Endothelial cell of umbilical vein (primary cell): ENCODE results near the gene FNDC4. TPM values are rescaled to one million over a fixed set of nuclear protein-coding genes. Genes with fewer than 3 reads are reported as not detected.

Source experiments
- BruUV-seq: library from RNA; stranded (reverse); fragments of 400-500 nt; replicated peaks from 2 replicates; lab custom pipeline; 2021; lab: Mats Ljungman, UMichigan
- CTCF ChIA-PET: fragments of 300-600, 350-600 bp; sonication (Branson Sonifier 250); formaldehyde crosslinking; loops from one replicate; lab custom pipeline; 2021; ENCODE audit warnings: antibody characterized with exemption, inconsistent platforms; lab: Charles Lee
- POLR2A ChIA-PET: fragments of 300-600, 350-600 bp; sonication (Branson Sonifier 250); formaldehyde crosslinking; loops from one replicate; lab custom pipeline; 2021; ENCODE audit warnings: antibody characterized with exemption, inconsistent platforms; lab: Charles Lee
- DNase-seq: peaks from one replicate; pipeline ENCODE4 v3.0.0-alpha.2; 2011; ENCODE audit warnings: low read depth, low spot score
- FAIRE-seq: peaks from 2 replicates; lab custom pipeline; 2011; peaks lifted over from hg19 to GRCh38; lab: Jason Lieb, UNC
- H2AFZ ChIP-seq: 2 replicates; pipeline ENCODE4 v1.6.0; 2012; ENCODE audit warnings: low read depth, low read length, control low read depth, inconsistent platforms
- H3K27ac ChIP-seq: 2 replicates; pipeline ENCODE4 v1.5.1; 2011; ENCODE audit warnings: low read depth, mild to moderate bottlenecking, control low read depth, low read length, moderate library complexity; ENCODE audit not compliant: insufficient read depth
- H3K27me3 ChIP-seq, 2 experiments: 2 replicates each; pipeline versions ENCODE4 v1.6.0 to v1.6.1; 2011; ENCODE audit warnings: low read length in 2 of 2, mixed read lengths in 1 of 2; ENCODE audit not compliant: control insufficient read depth in 2 of 2, insufficient read depth in 2 of 2
- H3K36me3 ChIP-seq, 2 experiments: 2 replicates in 1 of 2; 3 replicates in 1 of 2; pipeline ENCODE4 v1.5.1; 2011; ENCODE audit warnings: low read length in 2 of 2, mild to moderate bottlenecking in 1 of 2, moderate library complexity in 1 of 2; ENCODE audit not compliant: control insufficient read depth in 2 of 2, insufficient read depth in 2 of 2; ENCODE audit errors: extremely low read depth in 1 of 2
- H3K4me1 ChIP-seq: 3 replicates; pipeline ENCODE4 v1.5.1; 2011; ENCODE audit warnings: mild to moderate bottlenecking, low read length; ENCODE audit not compliant: control insufficient read depth, insufficient read depth; ENCODE audit errors: extremely low read depth
- H3K4me2 ChIP-seq: 2 replicates; pipeline ENCODE4 v1.6.1; 2011; ENCODE audit warnings: low read length, control low read depth, mixed read lengths; ENCODE audit not compliant: insufficient read depth
- H3K4me3 ChIP-seq, 3 experiments: fragments of 200-600 bp in 1 of 3; sonication (generic), shearing (Covaris generic) in 1 of 3; replicated peaks in 1 of 3; 2 replicates each; pipeline ENCODE4 v1.5.1; 2011 to 2016; ENCODE audit warnings: control low read depth in 3 of 3, low read length in 3 of 3, mild to moderate bottlenecking in 2 of 3, inconsistent platforms in 1 of 3, low read depth in 1 of 3, moderate library complexity in 1 of 3; ENCODE audit not compliant: insufficient read depth in 1 of 3
- H3K79me2 ChIP-seq: 2 replicates; pipeline ENCODE4 v1.6.0; 2012; ENCODE audit warnings: low read length, inconsistent platforms; ENCODE audit not compliant: control insufficient read depth, insufficient read depth
- H3K9ac ChIP-seq: replicated peaks from 2 replicates; pipeline ENCODE3; 2011; ENCODE audit warnings: low read length, control low read depth; ENCODE audit not compliant: insufficient read depth; ENCODE audit errors: extremely low read depth
- H3K9me1 ChIP-seq: replicated peaks from 3 replicates; pipeline ENCODE4 v1.6.0; 2011; ENCODE audit warnings: mild to moderate bottlenecking, low read length; ENCODE audit not compliant: control insufficient read depth, insufficient read depth; ENCODE audit errors: extremely low read depth
- H3K9me3 ChIP-seq: replicated peaks from 2 replicates; pipeline ENCODE4 v1.5.1; 2012; ENCODE audit warnings: low read length, inconsistent platforms; ENCODE audit not compliant: control insufficient read depth, insufficient read depth
- H4K20me1 ChIP-seq: replicated peaks from 2 replicates; pipeline ENCODE3; 2011; ENCODE audit warnings: mild to moderate bottlenecking, low read length; ENCODE audit not compliant: control insufficient read depth, insufficient read depth; ENCODE audit errors: extremely low read depth
- EZH2 ChIP-seq: IDR thresholded peaks from 2 replicates; pipeline ENCODE4 v1.6.1; 2012; ENCODE audit warnings: borderline replicate concordance, low read depth, mild to moderate bottlenecking, moderate library complexity, low read length, inconsistent platforms; ENCODE audit not compliant: severe bottlenecking
- FOS ChIP-seq: IDR thresholded peaks from 2 replicates; pipeline ENCODE4 v1.6.1; 2011; ENCODE audit warnings: mild to moderate bottlenecking, low read length, moderate library complexity, borderline replicate concordance; ENCODE audit not compliant: insufficient read depth
- GATA2 ChIP-seq: IDR thresholded peaks from 2 replicates; pipeline ENCODE4 v1.7.0; 2011; ENCODE audit warnings: low read depth, mild to moderate bottlenecking, moderate library complexity, mixed read lengths, low read length; ENCODE audit not compliant: insufficient read length, insufficient read depth
- JUN ChIP-seq: IDR thresholded peaks from 2 replicates; pipeline ENCODE4 v1.6.1; 2011; ENCODE audit warnings: borderline replicate concordance, low read depth; ENCODE audit not compliant: insufficient read length, insufficient read depth
- MYC ChIP-seq: IDR thresholded peaks from one replicate; pipeline ENCODE4 v1.6.1; 2011; ENCODE audit warnings: mild to moderate bottlenecking, low read depth, low read length
- POLR2A ChIP-seq: IDR thresholded peaks from 2 replicates; pipeline ENCODE4 v1.6.1; 2012; ENCODE audit warnings: low read depth, mild to moderate bottlenecking, control low read depth, low read length
- POLR2AphosphoS5 ChIP-seq: IDR thresholded peaks from 2 replicates; pipeline ENCODE4 v1.6.1; 2012; ENCODE audit warnings: low read depth, mild to moderate bottlenecking, control low read depth, low read length, moderate library complexity; ENCODE audit not compliant: insufficient read depth
- dilution Hi-C: fragments of 300-500 bp; cut with MboI; formaldehyde crosslinking; loops from one replicate; pipeline ENCODE4 v1.15.0; 2019; ENCODE audit warnings: low sequenced_read_pairs; ENCODE audit not compliant: extremely low pct_ligation_motif_present
- intact Hi-C: fragments of 100-400 bp; cut with micrococcal nuclease; formaldehyde crosslinking; loops from one replicate; pipeline ENCODE4 v1.10.0; 2022
- polyA plus RNA-seq, 4 experiments: library from polyadenylated mRNA; depleted of rRNA in 3 of 4; stranded (reverse) in 3 of 4; unstranded in 1 of 4; fragments of >200 nt; gene quantifications; 2 replicates each; pipeline versions ENCODE4 v1.2.1 to v1.2.3, GENCODE V29; 2011 to 2012; ENCODE audit warnings: missing spikeins in 1 of 4
- total RNA-seq: library from RNA; stranded (reverse); gene quantifications from 2 replicates; pipeline ENCODE4 v1.2.3, GENCODE V29; 2021
- TF ChIP-seq, protein P1 (sequence below), 2 donors: IDR thresholded peaks; 1 replicate in 1 of 2; 2 replicates in 1 of 2; pipeline ENCODE4 v1.5.1; 2011; ENCODE audit warnings: low read length in 2 of 2, mild to moderate bottlenecking in 2 of 2, moderate library complexity in 2 of 2, control low read depth in 1 of 2, inconsistent platforms in 1 of 2, low read depth in 1 of 2; ENCODE audit not compliant: insufficient read depth in 1 of 2; ENCODE audit errors: extremely low read depth in 1 of 2
- TF ChIP-seq, protein P2 (sequence below): IDR thresholded peaks from 2 replicates; pipeline ENCODE4 v1.6.1; 2011; ENCODE audit not compliant: insufficient read depth, insufficient read length

The FNDC4 gene
- total and polyA plus RNA-seq, 2 donors (not counting 3 experiments of a cell fraction or from before 2014, with no cell fraction given), result 15.5 to 19.0 TPM

GRCh38 chr2:27493948-27494283 lies 1.1 kb downstream of the FNDC4 start:
- Histone ChIP-seq H3K9ac (no peak overlapping the region), H3K9me3 (no peaks in the 10 kb centered on the region), H4K20me1 (no peaks in the 10 kb centered on the region), H3K4me3 (no peak overlapping the region), H3K4me1 (peaks cover 24% of the 10 kb centered on the region), H3K27ac (no peak overlapping the region), H3K9me1 (no peaks in the 10 kb centered on the region), H3K4me2 (peak overlapping the region; percentile 94), H3K27me3 (no peaks in the 10 kb centered on the region), H2AFZ (no peak overlapping the region), H3K79me2 (no peaks in the 10 kb centered on the region), H3K36me3 (peaks cover 0 to 4% of the 10 kb centered on the region in 2 experiments)
- POLR2A ChIA-PET, result no interaction called here
- CTCF ChIA-PET, result interaction anchor here (3.6 kb wide), 1 partner anchor 190 kb away, joined by 11 read pairs; no protein-coding TSS in a partner anchor
- intact Hi-C loops, result loop anchor here (1.0 to 2.0 kb wide), 2 partner anchors 73 to 89 kb away; partner anchors contain the start of gene ZNF512
- no peak for TF ChIP-seq MYC
- TF ChIP-seq FOS, result no peak
- FAIRE-seq (no peak), DNase-seq (no peak)
- dilution Hi-C loops, result no loop called here
- TSS peak; percentile 33 for BruUV-seq

GRCh38 chr2:27492557-27492956 lies 2.4 kb downstream of the FNDC4 start:
- POLR2A ChIA-PET, result no interaction called here
- no peak for FAIRE-seq

More at GRCh38 chr2:27492557-27492956, 2.4 kb downstream of the FNDC4 start:
- Histone ChIP-seq H3K9ac (no peak overlapping the region), H3K79me2 (no peaks in the 10 kb centered on the region), H3K4me3 (no peak overlapping the region), H3K4me2 (no peak overlapping the region), H3K9me3 (no peaks in the 10 kb centered on the region), H3K4me1 (peaks cover 25% of the 10 kb centered on the region), H2AFZ (no peak overlapping the region), H4K20me1 (no peaks in the 10 kb centered on the region), H3K36me3 (peaks cover 0 to 4% of the 10 kb centered on the region in 2 experiments), H3K27ac (no peak overlapping the region), H3K27me3 (no peaks in the 10 kb centered on the region), H3K9me1 (no peaks in the 10 kb centered on the region)
- CTCF ChIA-PET, result interaction anchor here (3.6 kb wide), 1 partner anchor 191 kb away, joined by 11 read pairs; no protein-coding TSS in a partner anchor
- TF ChIP-seq GATA2 (no peak), FOS (no peak), EZH2 (no peak), POLR2A (no peak), JUN (no peak), MYC (no peak), POLR2AphosphoS5 (no peak)
- TF ChIP-seq, protein P1, sequence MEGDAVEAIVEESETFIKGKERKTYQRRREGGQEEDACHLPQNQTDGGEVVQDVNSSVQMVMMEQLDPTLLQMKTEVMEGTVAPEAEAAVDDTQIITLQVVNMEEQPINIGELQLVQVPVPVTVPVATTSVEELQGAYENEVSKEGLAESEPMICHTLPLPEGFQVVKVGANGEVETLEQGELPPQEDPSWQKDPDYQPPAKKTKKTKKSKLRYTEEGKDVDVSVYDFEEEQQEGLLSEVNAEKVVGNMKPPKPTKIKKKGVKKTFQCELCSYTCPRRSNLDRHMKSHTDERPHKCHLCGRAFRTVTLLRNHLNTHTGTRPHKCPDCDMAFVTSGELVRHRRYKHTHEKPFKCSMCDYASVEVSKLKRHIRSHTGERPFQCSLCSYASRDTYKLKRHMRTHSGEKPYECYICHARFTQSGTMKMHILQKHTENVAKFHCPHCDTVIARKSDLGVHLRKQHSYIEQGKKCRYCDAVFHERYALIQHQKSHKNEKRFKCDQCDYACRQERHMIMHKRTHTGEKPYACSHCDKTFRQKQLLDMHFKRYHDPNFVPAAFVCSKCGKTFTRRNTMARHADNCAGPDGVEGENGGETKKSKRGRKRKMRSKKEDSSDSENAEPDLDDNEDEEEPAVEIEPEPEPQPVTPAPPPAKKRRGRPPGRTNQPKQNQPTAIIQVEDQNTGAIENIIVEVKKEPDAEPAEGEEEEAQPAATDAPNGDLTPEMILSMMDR (IDR thresholded peaks at IDR 0.05; ENCODE audit: extremely low read depth in 1 of 2, insufficient read depth in 1 of 2, low read depth in 1 of 2, low read length in 2 of 2), result no peak
- TF ChIP-seq, protein P2, sequence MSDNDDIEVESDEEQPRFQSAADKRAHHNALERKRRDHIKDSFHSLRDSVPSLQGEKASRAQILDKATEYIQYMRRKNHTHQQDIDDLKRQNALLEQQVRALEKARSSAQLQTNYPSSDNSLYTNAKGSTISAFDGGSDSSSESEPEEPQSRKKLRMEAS, result no peak
- dilution Hi-C loops (no loop called here), intact Hi-C loops (no loop called here)
- DNase-seq, result no peak
- BruUV-seq, result no TSS peak
